ENCODE measurements around the gene FADD.
A peak's percentile ranks its signal among the peaks of the same experiment; 100 is the strongest.

Gene FADD

DNA sequence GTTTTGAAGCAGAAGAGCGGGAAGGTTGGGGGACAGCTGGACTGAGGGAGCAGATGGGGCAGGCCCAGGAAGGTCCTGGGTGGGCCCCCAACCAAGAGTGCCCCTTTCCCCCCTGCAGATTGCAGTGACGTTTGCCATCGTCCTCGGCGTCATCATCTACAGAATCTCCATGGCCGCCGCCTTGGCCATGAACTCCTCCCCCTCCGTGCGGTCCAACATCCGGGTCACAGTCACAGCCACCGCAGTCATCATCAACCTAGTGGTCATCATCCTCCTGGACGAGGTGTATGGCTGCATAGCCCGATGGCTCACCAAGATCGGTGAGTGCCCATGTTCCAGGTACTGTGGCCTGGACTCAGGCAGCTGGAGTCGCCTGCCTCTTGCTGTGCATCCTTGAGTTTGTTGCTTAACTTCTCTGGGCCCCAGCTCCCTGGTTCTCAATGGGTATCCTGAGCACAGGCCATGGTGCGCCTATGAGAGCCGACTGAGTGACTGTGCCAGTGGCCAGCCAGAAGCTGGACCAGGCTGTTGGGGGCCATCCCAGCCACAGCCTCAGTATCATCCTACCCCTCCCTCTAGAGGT, 42.0 kb upstream of the FADD start:
- Histone ChIP-seq H3K9me3 (replicated peaks in 1 of 2; ENCODE audit: control insufficient read depth in 2 of 2, insufficient read depth in 1 of 2, low read depth in 1 of 2, low read length in 2 of 2) (no peaks in the 10 kb centered on the region), H3K27me3 (ENCODE audit: control insufficient read depth in 3 of 3, insufficient read depth in 3 of 3, low read depth in 1 of 3, low read length in 3 of 3) (peaks cover 0 to 21% (median 0%) of the 10 kb centered on the region in 3 experiments), H2BK120ac (ENCODE audit: low read depth, low read length) (no peak overlapping the region), H3K14ac (ENCODE audit: low read length) (no peak overlapping the region), H2BK5ac (ENCODE audit: low read length) (no peak overlapping the region), H2AFZ (ENCODE audit: low read length) (no peak overlapping the region), H3K9ac (ENCODE audit: low read depth, low read length, poor library complexity) (no peak overlapping the region), H3K27ac (replicated peaks; ENCODE audit: low read length) (no peak overlapping the region), H3K36me3 (replicated peaks in 1 of 2; ENCODE audit: control insufficient read depth in 2 of 2, insufficient read depth in 2 of 2, low read length in 2 of 2) (no peaks in the 10 kb centered on the region), H3K4me1 (ENCODE audit: control insufficient read depth in 2 of 2, insufficient read depth in 1 of 2, low read depth in 1 of 2, low read length in 2 of 2) (peaks cover 0 to 6% of the 10 kb centered on the region in 2 donors), H3K4ac (ENCODE audit: low read length) (no peak overlapping the region), H2BK12ac (ENCODE audit: low read length) (no peak overlapping the region), H3K4me2 (ENCODE audit: insufficient read depth, low read length, poor library complexity, severe bottlenecking) (no peak overlapping the region), H3K4me3 (ENCODE audit: low read length in 2 of 2) (no peak overlapping the region), H2AK5ac (ENCODE audit: low read depth, low read length) (peak overlapping the region; percentile 85), H3K23ac (ENCODE audit: low read depth, low read length, poor library complexity) (no peak overlapping the region), H2BK15ac (ENCODE audit: low read length) (peak overlapping the region; percentile 91), H4K8ac (ENCODE audit: low read depth, low read length) (no peak overlapping the region), H3K18ac (ENCODE audit: low read length) (peak overlapping the region; percentile 29), H4K91ac (ENCODE audit: low read depth, low read length, poor library complexity) (no peak overlapping the region), H3K79me1 (ENCODE audit: low read depth, low read length) (no peaks in the 10 kb centered on the region)
- no peak for DNase-seq (ENCODE audit: low spot score)
- WGBS, 2 donors (ENCODE audit: extremely low coverage in 2 of 2, insufficient read length in 2 of 2, insufficient replicate concordance in 1 of 2), result no CpG with 5 or more reads among the region's 17 CpGs

DNA sequence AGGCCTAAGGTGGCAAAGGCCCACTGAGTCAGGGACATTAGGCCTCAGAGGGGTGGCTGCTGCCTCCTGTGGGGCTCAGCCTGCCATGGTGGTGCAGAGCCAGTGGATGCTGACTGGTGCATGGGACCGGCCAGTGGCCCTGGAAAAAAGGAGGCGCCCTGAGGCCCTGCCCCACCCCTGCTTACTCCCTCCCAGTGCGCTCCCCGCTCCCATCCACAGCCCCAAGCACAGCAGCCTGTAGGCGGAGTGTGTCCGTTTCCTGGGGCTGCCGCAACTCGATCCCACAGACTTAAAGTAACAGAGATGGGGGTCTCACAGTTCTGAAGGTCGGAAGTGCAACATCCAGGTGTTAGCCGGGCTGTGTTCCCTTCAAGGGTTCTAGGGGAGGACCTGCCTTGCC, 38.4 kb upstream of the FADD start:
- Histone ChIP-seq H3K14ac (ENCODE audit: low read length) (no peak overlapping the region), H3K79me1 (ENCODE audit: low read depth, low read length) (no peaks in the 10 kb centered on the region), H2BK15ac (ENCODE audit: low read length) (no peak overlapping the region), H3K4ac (ENCODE audit: low read length) (no peak overlapping the region), H4K91ac (ENCODE audit: low read depth, low read length, poor library complexity) (no peak overlapping the region), H3K36me3 (replicated peaks in 1 of 2; ENCODE audit: control insufficient read depth in 2 of 2, insufficient read depth in 2 of 2, low read length in 2 of 2) (no peaks in the 10 kb centered on the region), H4K8ac (ENCODE audit: low read depth, low read length) (no peak overlapping the region), H3K27me3 (ENCODE audit: control insufficient read depth in 3 of 3, insufficient read depth in 3 of 3, low read depth in 1 of 3, low read length in 3 of 3) (peaks cover 0 to 18% (median 0%) of the 10 kb centered on the region in 3 experiments), H3K4me2 (ENCODE audit: insufficient read depth, low read length, poor library complexity, severe bottlenecking) (no peak overlapping the region), H3K23ac (ENCODE audit: low read depth, low read length, poor library complexity) (no peak overlapping the region), H3K9ac (ENCODE audit: low read depth, low read length, poor library complexity) (no peak overlapping the region), H3K4me3 (ENCODE audit: low read length in 2 of 2) (no peak overlapping the region), H2BK120ac (ENCODE audit: low read depth, low read length) (peak overlapping the region; percentile 16), H3K18ac (ENCODE audit: low read length) (peak overlapping the region; percentile 80), H2BK12ac (ENCODE audit: low read length) (no peak overlapping the region), H3K27ac (replicated peaks; ENCODE audit: low read length) (no peak overlapping the region), H2AK5ac (ENCODE audit: low read depth, low read length) (peak overlapping the region; percentile 73), H2AFZ (ENCODE audit: low read length) (no peak overlapping the region), H3K4me1 (ENCODE audit: control insufficient read depth in 2 of 2, insufficient read depth in 1 of 2, low read depth in 1 of 2, low read length in 2 of 2) (peaks cover 0 to 9% of the 10 kb centered on the region in 2 donors), H2BK5ac (ENCODE audit: low read length) (no peak overlapping the region), H3K9me3 (replicated peaks in 1 of 2; ENCODE audit: control insufficient read depth in 2 of 2, insufficient read depth in 1 of 2, low read depth in 1 of 2, low read length in 2 of 2) (no peaks in the 10 kb centered on the region)
- DNase-seq (ENCODE audit: low spot score), result no peak
- WGBS, 2 donors (ENCODE audit: extremely low coverage in 2 of 2, insufficient read length in 2 of 2, insufficient replicate concordance in 1 of 2), result no CpG with 5 or more reads among the region's 10 CpGs

DNA sequence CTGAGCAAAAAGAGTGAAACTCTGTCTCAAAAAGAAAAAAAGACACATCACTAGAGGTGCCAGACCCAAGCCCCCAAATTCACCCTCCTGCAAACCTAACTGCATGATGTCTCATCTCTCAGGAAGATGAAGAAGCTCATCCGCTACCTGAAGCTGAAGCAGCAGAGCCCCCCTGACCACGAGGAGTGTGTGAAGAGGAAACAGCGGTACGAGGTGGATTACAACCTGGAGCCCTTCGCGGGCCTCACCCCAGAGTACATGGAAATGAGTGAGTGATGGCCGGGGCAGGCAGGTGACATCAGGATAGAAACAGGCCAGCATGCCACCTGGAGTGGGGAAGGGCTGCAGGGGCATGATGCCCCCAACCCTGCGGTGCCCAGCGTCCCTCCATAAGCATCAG, 36.0 kb upstream of the FADD start:
- WGBS, 2 donors (ENCODE audit: extremely low coverage in 2 of 2, insufficient read length in 2 of 2, insufficient replicate concordance in 1 of 2), result no CpG with 5 or more reads among the region's 9 CpGs

DNA sequence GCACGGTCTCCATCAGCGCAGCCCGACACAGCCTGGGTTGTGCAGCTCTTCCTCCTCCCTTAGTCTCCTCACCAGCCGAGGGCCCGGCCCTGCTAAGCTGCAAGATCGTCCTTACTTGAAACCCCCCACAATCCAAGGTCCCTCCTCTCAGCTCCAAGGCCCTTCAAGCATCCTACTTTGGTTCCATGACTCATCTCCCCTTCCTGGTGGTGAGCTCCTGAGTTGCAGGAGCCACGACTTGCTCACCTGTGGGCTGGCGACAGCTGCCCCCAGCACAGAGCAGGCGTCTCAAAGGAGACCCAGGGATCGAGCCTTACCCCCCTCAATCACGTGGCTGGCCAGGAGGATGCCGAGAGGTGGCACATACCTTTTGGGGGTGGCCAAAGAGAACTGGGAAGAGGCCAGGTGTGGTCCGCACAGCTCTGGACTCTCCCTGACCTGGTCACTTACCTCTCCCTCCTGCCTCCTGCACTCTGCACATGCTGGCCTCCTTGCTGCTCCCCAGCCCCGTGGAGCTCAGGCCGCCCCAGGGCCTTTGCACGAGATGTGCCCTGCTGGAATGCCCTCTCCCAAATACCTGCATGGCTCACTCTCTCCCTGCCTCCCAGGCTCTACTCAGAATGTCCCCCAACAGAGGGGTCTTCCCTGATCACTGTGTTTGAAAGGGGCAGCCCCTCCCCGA, 35.2 kb upstream of the FADD start:
- Histone ChIP-seq H2AFZ (ENCODE audit: low read length) (no peak overlapping the region), H3K4ac (ENCODE audit: low read length) (peak overlapping the region; percentile 6)

More for the DNA sequence above, 36.0 kb upstream of the FADD start:
- H3K18ac ChIP-seq (ENCODE audit: low read length), result peak overlapping the region; percentile 0
- H3K27me3 ChIP-seq (ENCODE audit: control insufficient read depth in 3 of 3, insufficient read depth in 3 of 3, low read depth in 1 of 3, low read length in 3 of 3), result peaks cover 0 to 10% (median 0%) of the 10 kb centered on the region in 3 experiments
- no peak overlapping the region for H3K9ac ChIP-seq (ENCODE audit: low read depth, low read length, poor library complexity)
- H2AFZ ChIP-seq (ENCODE audit: low read length), result no peak overlapping the region
- H2BK15ac ChIP-seq (ENCODE audit: low read length), result peak overlapping the region; percentile 75
- H3K4ac ChIP-seq (ENCODE audit: low read length), result no peak overlapping the region
- no peak overlapping the region for H2BK120ac ChIP-seq (ENCODE audit: low read depth, low read length)
- peak overlapping the region; percentile 6 for H2BK5ac ChIP-seq (ENCODE audit: low read length)
- no peaks in the 10 kb centered on the region for H3K9me3 ChIP-seq (replicated peaks in 1 of 2; ENCODE audit: control insufficient read depth in 2 of 2, insufficient read depth in 1 of 2, low read depth in 1 of 2, low read length in 2 of 2)
- no peak overlapping the region for H2BK12ac ChIP-seq (ENCODE audit: low read length)
- no peak overlapping the region for H3K4me2 ChIP-seq (ENCODE audit: insufficient read depth, low read length, poor library complexity, severe bottlenecking)
- no peaks in the 10 kb centered on the region for H3K79me1 ChIP-seq (ENCODE audit: low read depth, low read length)
- H3K4me3 ChIP-seq (ENCODE audit: low read length in 2 of 2), result no peak overlapping the region
- H4K8ac ChIP-seq (ENCODE audit: low read depth, low read length), result no peak overlapping the region
- peak overlapping the region; percentile 38 for H4K91ac ChIP-seq (ENCODE audit: low read depth, low read length, poor library complexity)
- H3K27ac ChIP-seq (replicated peaks; ENCODE audit: low read length), result no peak overlapping the region
- H3K23ac ChIP-seq (ENCODE audit: low read depth, low read length, poor library complexity), result peak overlapping the region; percentile 95
- DNase-seq (ENCODE audit: low spot score), result no peak
- no peaks in the 10 kb centered on the region for H3K36me3 ChIP-seq (replicated peaks in 1 of 2; ENCODE audit: control insufficient read depth in 2 of 2, insufficient read depth in 2 of 2, low read length in 2 of 2)
- peaks cover 0 to 9% of the 10 kb centered on the region in 2 donors for H3K4me1 ChIP-seq (ENCODE audit: control insufficient read depth in 2 of 2, insufficient read depth in 1 of 2, low read depth in 1 of 2, low read length in 2 of 2)
- peak overlapping the region; percentile 74 for H2AK5ac ChIP-seq (ENCODE audit: low read depth, low read length)
- H3K14ac ChIP-seq (ENCODE audit: low read length), result peak overlapping the region; percentile 47

More for the DNA sequence above, 35.2 kb upstream of the FADD start:
- Histone ChIP-seq H3K27ac (replicated peaks; ENCODE audit: low read length) (no peak overlapping the region), H3K23ac (ENCODE audit: low read depth, low read length, poor library complexity) (peak overlapping the region; percentile 95), H3K79me1 (ENCODE audit: low read depth, low read length) (no peaks in the 10 kb centered on the region), H2BK5ac (ENCODE audit: low read length) (peak overlapping the region; percentile 6), H3K27me3 (ENCODE audit: control insufficient read depth in 3 of 3, insufficient read depth in 3 of 3, low read depth in 1 of 3, low read length in 3 of 3) (peaks cover 0 to 10% (median 0%) of the 10 kb centered on the region in 3 experiments), H4K91ac (ENCODE audit: low read depth, low read length, poor library complexity) (peak overlapping the region; percentile 38), H3K9me3 (replicated peaks in 1 of 2; ENCODE audit: control insufficient read depth in 2 of 2, insufficient read depth in 1 of 2, low read depth in 1 of 2, low read length in 2 of 2) (no peaks in the 10 kb centered on the region), H3K4me3 (ENCODE audit: low read length in 2 of 2) (no peak overlapping the region), H2AK5ac (ENCODE audit: low read depth, low read length) (peak overlapping the region; percentile 71), H3K4me2 (ENCODE audit: insufficient read depth, low read length, poor library complexity, severe bottlenecking) (no peak overlapping the region), H3K36me3 (replicated peaks in 1 of 2; ENCODE audit: control insufficient read depth in 2 of 2, insufficient read depth in 2 of 2, low read length in 2 of 2) (no peaks in the 10 kb centered on the region), H3K9ac (ENCODE audit: low read depth, low read length, poor library complexity) (no peak overlapping the region), H2BK12ac (ENCODE audit: low read length) (no peak overlapping the region), H2BK120ac (ENCODE audit: low read depth, low read length) (no peak overlapping the region), H4K8ac (ENCODE audit: low read depth, low read length) (no peak overlapping the region), H3K14ac (ENCODE audit: low read length) (peak overlapping the region; percentile 47), H2BK15ac (ENCODE audit: low read length) (peak overlapping the region; percentile 62), H3K18ac (ENCODE audit: low read length) (peak overlapping the region; percentile 71), H3K4me1 (ENCODE audit: control insufficient read depth in 2 of 2, insufficient read depth in 1 of 2, low read depth in 1 of 2, low read length in 2 of 2) (peaks cover 0 to 6% of the 10 kb centered on the region in 2 donors)
- DNase-seq (ENCODE audit: low spot score), result no peak
- WGBS, 2 donors (ENCODE audit: extremely low coverage in 2 of 2, insufficient read length in 2 of 2, insufficient replicate concordance in 1 of 2), result no CpG with 5 or more reads among the region's 17 CpGs

All from neuronal stem cell (in vitro differentiated cells).